DOHH2 (cell line): ENCODE measurements around the gene PBOV1.

Source experiments
- H3F3A ChIP-seq: fragments of 200-600 bp; sonication (generic), shearing (Covaris generic); 2 replicates; pipeline ENCODE4 v1.6.0; 2016; ENCODE audit warnings: antibody characterized with exemption, mild to moderate bottlenecking; ENCODE audit not compliant: control insufficient read depth, insufficient read depth
- H3K27ac ChIP-seq: fragments of 200-600 bp; sonication (generic); 2 replicates; pipeline ENCODE4 v1.5.1; 2014; ENCODE audit warnings: low read depth, mild to moderate bottlenecking, low read length, moderate library complexity
- H3K27me3 ChIP-seq: fragments of 200-600 bp; sonication (generic); 2 replicates; pipeline ENCODE4 v1.6.1; 2014; ENCODE audit warnings: mild to moderate bottlenecking, low read length, mixed read lengths; ENCODE audit not compliant: control insufficient read depth
- H3K36me3 ChIP-seq: fragments of 200-600 bp; sonication (generic); 2 replicates; pipeline ENCODE4 v1.6.1; 2014; ENCODE audit warnings: mild to moderate bottlenecking, low read length, moderate library complexity, mixed read lengths; ENCODE audit not compliant: control insufficient read depth
- H3K4me1 ChIP-seq: fragments of 200-600 bp; sonication (generic); 2 replicates; pipeline ENCODE4 v1.6.1; 2014; ENCODE audit warnings: mild to moderate bottlenecking, low read length, mixed read lengths; ENCODE audit not compliant: control insufficient read depth
- H3K4me2 ChIP-seq: fragments of 200-600 bp; sonication (generic); 2 replicates; pipeline ENCODE4 v1.6.0; 2014; ENCODE audit warnings: mild to moderate bottlenecking, low read length, moderate library complexity
- H3K4me3 ChIP-seq: fragments of 200-600 bp; sonication (generic); 2 replicates; pipeline ENCODE4 v1.5.1; 2014; ENCODE audit warnings: mild to moderate bottlenecking, low read length, mixed read lengths
- H3K79me2 ChIP-seq: fragments of 200-600 bp; sonication (generic); 2 replicates; pipeline ENCODE4 v1.6.1; 2014; ENCODE audit warnings: mild to moderate bottlenecking, low read length, mixed read lengths; ENCODE audit not compliant: control insufficient read depth
- H3K9me2 ChIP-seq: fragments of 200-600 bp; sonication (generic); replicated peaks from 2 replicates; pipeline ENCODE4 v1.6.1; 2014; ENCODE audit warnings: mild to moderate bottlenecking, low read length, mixed read lengths; ENCODE audit not compliant: control insufficient read depth
- H3K9me3 ChIP-seq: fragments of 200-600 bp; sonication (generic); 2 replicates; pipeline ENCODE4 v1.6.1; 2014; ENCODE audit warnings: antibody characterized with exemption, low read length, mixed read lengths; ENCODE audit not compliant: control insufficient read depth, insufficient read depth
- H4K20me1 ChIP-seq: fragments of 200-600 bp; sonication (generic); 2 replicates; pipeline ENCODE4 v1.6.0; 2014; ENCODE audit warnings: low read depth, mild to moderate bottlenecking, antibody characterized with exemption, low read length, moderate library complexity; ENCODE audit not compliant: control insufficient read depth, insufficient read depth
- EZH2phosphoT487 ChIP-seq: fragments of 200-600 bp; sonication (generic); IDR thresholded peaks from 2 replicates; pipeline ENCODE4 v1.6.1; 2017; ENCODE audit warnings: borderline replicate concordance, mild to moderate bottlenecking, antibody characterized with exemption, low read length, moderate library complexity, mixed read lengths
- TF ChIP-seq, protein P1 (sequence below): fragments of 200-600 bp; sonication (generic); IDR thresholded peaks from one replicate; pipeline ENCODE4 v1.5.1; 2014; ENCODE audit warnings: antibody characterized with exemption, mild to moderate bottlenecking, low read depth, low read length; ENCODE audit not compliant: poor library complexity, severe bottlenecking

Gene PBOV1

GRCh38 chr6:138188278-138188941, 29.9 kb downstream of the PBOV1 start:
- Histone ChIP-seq H3K9me3 (no peaks in the 10 kb centered on the region), H3K4me3 (no peak overlapping the region), H3F3A (no peaks in the 10 kb centered on the region), H4K20me1 (no peaks in the 10 kb centered on the region), H3K36me3 (no peaks in the 10 kb centered on the region), H3K4me2 (no peak overlapping the region), H3K79me2 (no peaks in the 10 kb centered on the region), H3K27ac (no peak overlapping the region), H3K9me2 (no peaks in the 10 kb centered on the region), H3K27me3 (no peaks in the 10 kb centered on the region), H3K4me1 (no peaks in the 10 kb centered on the region)
- no peak for TF ChIP-seq EZH2phosphoT487
- TF ChIP-seq, protein P1, sequence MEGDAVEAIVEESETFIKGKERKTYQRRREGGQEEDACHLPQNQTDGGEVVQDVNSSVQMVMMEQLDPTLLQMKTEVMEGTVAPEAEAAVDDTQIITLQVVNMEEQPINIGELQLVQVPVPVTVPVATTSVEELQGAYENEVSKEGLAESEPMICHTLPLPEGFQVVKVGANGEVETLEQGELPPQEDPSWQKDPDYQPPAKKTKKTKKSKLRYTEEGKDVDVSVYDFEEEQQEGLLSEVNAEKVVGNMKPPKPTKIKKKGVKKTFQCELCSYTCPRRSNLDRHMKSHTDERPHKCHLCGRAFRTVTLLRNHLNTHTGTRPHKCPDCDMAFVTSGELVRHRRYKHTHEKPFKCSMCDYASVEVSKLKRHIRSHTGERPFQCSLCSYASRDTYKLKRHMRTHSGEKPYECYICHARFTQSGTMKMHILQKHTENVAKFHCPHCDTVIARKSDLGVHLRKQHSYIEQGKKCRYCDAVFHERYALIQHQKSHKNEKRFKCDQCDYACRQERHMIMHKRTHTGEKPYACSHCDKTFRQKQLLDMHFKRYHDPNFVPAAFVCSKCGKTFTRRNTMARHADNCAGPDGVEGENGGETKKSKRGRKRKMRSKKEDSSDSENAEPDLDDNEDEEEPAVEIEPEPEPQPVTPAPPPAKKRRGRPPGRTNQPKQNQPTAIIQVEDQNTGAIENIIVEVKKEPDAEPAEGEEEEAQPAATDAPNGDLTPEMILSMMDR, result no peak

GRCh38 chr6:138187156-138187555, 31.1 kb downstream of the PBOV1 start:
- no peak overlapping the region for H3K4me2 ChIP-seq
- no peak for TF ChIP-seq EZH2phosphoT487
- TF ChIP-seq, protein P1, result no peak
- H3F3A ChIP-seq, result no peaks in the 10 kb centered on the region

GRCh38 chr6:138184230-138184629, 34.1 kb downstream of the PBOV1 start:
- TF ChIP-seq, protein P1, result no peak
- no peak for TF ChIP-seq EZH2phosphoT487
- no peak overlapping the region for H3K4me2 ChIP-seq
- no peak overlapping the region for H3K27ac ChIP-seq
- H3F3A ChIP-seq, result no peaks in the 10 kb centered on the region
- no peaks in the 10 kb centered on the region for H4K20me1 ChIP-seq
- no peaks in the 10 kb centered on the region for H3K79me2 ChIP-seq
- H3K9me2 ChIP-seq, result no peaks in the 10 kb centered on the region
- H3K4me1 ChIP-seq, result no peaks in the 10 kb centered on the region
- no peaks in the 10 kb centered on the region for H3K9me3 ChIP-seq
- H3K27me3 ChIP-seq, result no peaks in the 10 kb centered on the region
- H3K4me3 ChIP-seq, result no peak overlapping the region
- no peaks in the 10 kb centered on the region for H3K36me3 ChIP-seq

More at GRCh38 chr6:138187156-138187555, 31.1 kb downstream of the PBOV1 start:
- Histone ChIP-seq H3K27ac (no peak overlapping the region), H3K9me3 (no peaks in the 10 kb centered on the region), H3K4me3 (no peak overlapping the region), H3K27me3 (no peaks in the 10 kb centered on the region), H4K20me1 (no peaks in the 10 kb centered on the region), H3K36me3 (no peaks in the 10 kb centered on the region), H3K79me2 (no peaks in the 10 kb centered on the region), H3K4me1 (no peaks in the 10 kb centered on the region), H3K9me2 (no peaks in the 10 kb centered on the region)
